Measurements from ENCODE around the gene PRKCB. TPM values are rescaled to one million over a fixed set of nuclear protein-coding genes. Genes with fewer than 3 reads are reported as not detected.

Gene PRKCB
- total and polyA plus RNA-seq, 2 of the 8 experiments (the other 6 are each of a cell fraction or from before 2014, with no cell fraction given) = 7.1 to 12.1 TPM

DNA sequence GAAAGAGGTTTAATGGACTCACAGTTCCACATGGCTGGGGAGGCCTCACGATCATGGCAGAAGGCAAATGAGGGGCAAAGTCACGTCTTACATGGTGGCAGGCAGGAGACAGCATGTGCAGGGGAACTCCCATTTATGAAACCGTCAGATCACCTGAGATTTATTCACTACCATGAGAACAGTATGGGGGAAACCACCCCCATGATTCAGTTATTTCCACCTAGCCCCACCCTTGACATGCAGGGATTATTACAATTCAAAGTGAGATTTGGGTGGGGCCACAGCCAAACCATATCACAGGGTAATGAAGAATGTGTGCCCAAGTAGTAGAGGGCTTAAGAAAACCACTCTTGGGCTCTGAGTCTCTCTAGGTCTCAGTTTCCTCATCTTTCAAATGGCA lies 85.1 kb downstream of the PRKCB start:
- Histone ChIP-seq H3K4me3 (ENCODE audit: extremely low read depth in 1 of 4, insufficient read depth in 2 of 4, low read depth in 3 of 4, low read length in 4 of 4) (no peak overlapping the region), H2AFZ (ENCODE audit: low read length) (no peak overlapping the region), H2BK20ac (ENCODE audit: low read length) (no peak overlapping the region), H4K5ac (ENCODE audit: insufficient read length, low read depth, low read length) (no peak overlapping the region), H3K27me3 (replicated peaks in 1 of 4; ENCODE audit: control insufficient read depth in 3 of 4, extremely low read depth in 1 of 4, insufficient read depth in 3 of 4, low read length in 3 of 4) (no peaks in the 10 kb centered on the region), H3K36me3 (ENCODE audit: control insufficient read depth in 2 of 4, insufficient read depth in 4 of 4, low read length in 3 of 4) (no peaks in the 10 kb centered on the region), H3K56ac (replicated peaks; ENCODE audit: insufficient read length, low read depth, low read length) (no peak overlapping the region), H3K9ac (replicated peaks in 1 of 4; ENCODE audit: extremely low read depth in 1 of 4, low read depth in 3 of 4, low read length in 3 of 4) (no peak overlapping the region), H3K14ac (ENCODE audit: insufficient read length) (no peak overlapping the region), H2BK12ac (ENCODE audit: low read depth, low read length) (no peak overlapping the region), H3K4me1 (replicated peaks in 1 of 4; ENCODE audit: control insufficient read depth in 3 of 4, insufficient read depth in 4 of 4, low read length in 3 of 4) (peaks cover 0 to 2% (median 1%) of the 10 kb centered on the region in 4 experiments; a peak in 3 of 7 replicates), H3K4ac (replicated peaks; ENCODE audit: insufficient read length, low read depth, low read length) (no peak overlapping the region), H2BK15ac (ENCODE audit: low read length) (no peak overlapping the region), H2AK5ac (ENCODE audit: low read depth, low read length) (no peak overlapping the region), H3K23me2 (ENCODE audit: low read depth, low read length) (no peaks in the 10 kb centered on the region), H4K91ac (replicated peaks; ENCODE audit: insufficient read length, low read length) (no peak overlapping the region), H3K23ac (ENCODE audit: insufficient read length) (no peak overlapping the region), H3K79me1 (ENCODE audit: low read depth, low read length) (no peaks in the 10 kb centered on the region), H3K79me2 (ENCODE audit: control insufficient read depth in 1 of 2, insufficient read depth in 2 of 2, low read length in 2 of 2) (no peaks in the 10 kb centered on the region), H3K27ac (ENCODE audit: low read depth, low read length) (no peak overlapping the region), H3K9me3 (ENCODE audit: insufficient read depth in 2 of 2, low read depth in 1 of 2, low read length in 1 of 2) (no peaks in the 10 kb centered on the region), H4K20me1 (replicated peaks in 1 of 2; ENCODE audit: control insufficient read depth in 1 of 2, insufficient read depth in 2 of 2, low read length in 2 of 2) (no peaks in the 10 kb centered on the region), H2BK120ac (replicated peaks; ENCODE audit: low read depth, low read length) (no peak overlapping the region), H4K8ac (ENCODE audit: extremely low read depth, insufficient read depth, low read length) (no peak overlapping the region), H2BK5ac (ENCODE audit: low read depth, low read length) (no peak overlapping the region), H3K4me2 (ENCODE audit: insufficient read depth in 1 of 2, low read depth in 2 of 2, low read length in 2 of 2) (no peak overlapping the region), H3K18ac (ENCODE audit: extremely low read depth, low read length) (no peak overlapping the region)
- DNase-seq (ENCODE audit: low read depth in 1 of 2, low spot score in 2 of 2) = no peak
- POLR2A ChIA-PET (ENCODE audit: partially characterized antibody) = no interaction called here
- WGBS, 2 experiments (ENCODE audit: extremely low coverage in 1 of 2, insufficient coverage in 1 of 2, insufficient read length in 1 of 2, insufficient replicate concordance in 2 of 2, low coverage in 1 of 2, low lambda C conversion rate in 2 of 2, missing lambda C conversion rate in 1 of 2) = 95% methylated on average over 3 of the region's 3 CpGs; no CpG with 5 or more reads in 1 of the 2 experiments
- no peak for FAIRE-seq
- CTCF ChIA-PET (ENCODE audit: partially characterized antibody) = interaction anchor here (0.7 kb wide), 1 partner anchor 10 kb away, joined by 3 read pairs; no protein-coding TSS in a partner anchor
- TF ChIP-seq MAX (IDR thresholded peaks at IDR 0.05) (no peak), CREB1 (IDR thresholded peaks at IDR 0.05) (no peak), POLR2AphosphoS5 (IDR thresholded peaks at IDR 0.05; ENCODE audit: low read depth, low read length) (no peak), BACH1 (IDR thresholded peaks at IDR 0.05; ENCODE audit: low read length) (no peak), FOSL1 (IDR thresholded peaks at IDR 0.05; ENCODE audit: insufficient read depth, low read depth, low read length) (no peak), CTBP2 (IDR thresholded peaks at IDR 0.05; ENCODE audit: borderline replicate concordance, insufficient read depth, insufficient read length, low read length) (no peak), EGR1 (IDR thresholded peaks at IDR 0.05; ENCODE audit: borderline replicate concordance, low read depth, low read length) (no peak), SIX5 (IDR thresholded peaks at IDR 0.05; ENCODE audit: low read depth, low read length) (no peak), E2F6 (IDR thresholded peaks at IDR 0.05) (no peak), SRF (IDR thresholded peaks at IDR 0.05; ENCODE audit: low read depth, low read length) (no peak)
- TF ChIP-seq, protein P1, sequence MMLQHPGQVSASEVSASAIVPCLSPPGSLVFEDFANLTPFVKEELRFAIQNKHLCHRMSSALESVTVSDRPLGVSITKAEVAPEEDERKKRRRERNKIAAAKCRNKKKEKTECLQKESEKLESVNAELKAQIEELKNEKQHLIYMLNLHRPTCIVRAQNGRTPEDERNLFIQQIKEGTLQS (IDR thresholded peaks at IDR 0.05; ENCODE audit: insufficient read depth, low read depth, low read length) = no peak
- TF ChIP-seq, protein P2, sequence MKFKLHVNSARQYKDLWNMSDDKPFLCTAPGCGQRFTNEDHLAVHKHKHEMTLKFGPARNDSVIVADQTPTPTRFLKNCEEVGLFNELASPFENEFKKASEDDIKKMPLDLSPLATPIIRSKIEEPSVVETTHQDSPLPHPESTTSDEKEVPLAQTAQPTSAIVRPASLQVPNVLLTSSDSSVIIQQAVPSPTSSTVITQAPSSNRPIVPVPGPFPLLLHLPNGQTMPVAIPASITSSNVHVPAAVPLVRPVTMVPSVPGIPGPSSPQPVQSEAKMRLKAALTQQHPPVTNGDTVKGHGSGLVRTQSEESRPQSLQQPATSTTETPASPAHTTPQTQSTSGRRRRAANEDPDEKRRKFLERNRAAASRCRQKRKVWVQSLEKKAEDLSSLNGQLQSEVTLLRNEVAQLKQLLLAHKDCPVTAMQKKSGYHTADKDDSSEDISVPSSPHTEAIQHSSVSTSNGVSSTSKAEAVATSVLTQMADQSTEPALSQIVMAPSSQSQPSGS (IDR thresholded peaks at IDR 0.05; ENCODE audit: low read length) = no peak
